Activated CD4-positive, alpha-beta memory T cell treated with anti-CD3 and anti-CD28 coated beads, Interleukin-2, amount 10 ng/mL, durations not matched to agents 7 days and 5 days (primary cell): ENCODE data around the gene RPS6KA5. TPM values are rescaled to one million over a fixed set of nuclear protein-coding genes. Genes with fewer than 3 reads are reported as not detected.
"Not testable (repeated sequence)": the region's sequence is repeated elsewhere in the genome, so short reads cannot be mapped to it uniquely, and the experiment has no call there.

Source experiments
- CTCF ChIA-PET: fragments of 350-600 bp; sonication (Branson Sonifier 250); formaldehyde crosslinking; loops from one replicate; lab custom pipeline; 2021; ENCODE audit warnings: antibody characterized with exemption, inconsistent platforms; lab: Charles Lee
- POLR2A ChIA-PET: fragments of 350-600 bp; sonication (Branson Sonifier 250); formaldehyde crosslinking; loops from one replicate; lab custom pipeline; 2021; ENCODE audit warnings: antibody characterized with exemption; lab: Charles Lee
- DNase-seq: peaks from one replicate; pipeline ENCODE4 v3.0.0-alpha.2; 2020
- H3K27ac Mint-ChIP-seq: one replicate; pipeline ENCODE4 v1.8.0; 2021; ENCODE audit warnings: mild to moderate bottlenecking, mixed read lengths
- H3K27me3 Mint-ChIP-seq: one replicate; pipeline ENCODE4 v1.8.0; 2021; ENCODE audit warnings: mixed read lengths
- H3K36me3 Mint-ChIP-seq: one replicate; pipeline ENCODE4 v1.8.0; 2021; ENCODE audit warnings: low read depth, mixed read lengths
- H3K4me1 Mint-ChIP-seq: one replicate; pipeline ENCODE4 v1.8.0; 2021; ENCODE audit warnings: mixed read lengths
- H3K4me3 Mint-ChIP-seq: one replicate; pipeline ENCODE4 v1.8.0; 2021; ENCODE audit warnings: mild to moderate bottlenecking, mixed read lengths
- H3K9me3 Mint-ChIP-seq: one replicate; pipeline ENCODE4 v1.8.0; 2021; ENCODE audit warnings: mixed read lengths
- total RNA-seq, 2 experiments: library from RNA; stranded (reverse); gene quantifications; one replicate each; pipeline ENCODE4 v1.2.3, GENCODE V29; 2021

RPS6KA5 gene
- total RNA-seq, 2 experiments from 2014 or later, result 44.5 to 49.9 TPM

DNA sequence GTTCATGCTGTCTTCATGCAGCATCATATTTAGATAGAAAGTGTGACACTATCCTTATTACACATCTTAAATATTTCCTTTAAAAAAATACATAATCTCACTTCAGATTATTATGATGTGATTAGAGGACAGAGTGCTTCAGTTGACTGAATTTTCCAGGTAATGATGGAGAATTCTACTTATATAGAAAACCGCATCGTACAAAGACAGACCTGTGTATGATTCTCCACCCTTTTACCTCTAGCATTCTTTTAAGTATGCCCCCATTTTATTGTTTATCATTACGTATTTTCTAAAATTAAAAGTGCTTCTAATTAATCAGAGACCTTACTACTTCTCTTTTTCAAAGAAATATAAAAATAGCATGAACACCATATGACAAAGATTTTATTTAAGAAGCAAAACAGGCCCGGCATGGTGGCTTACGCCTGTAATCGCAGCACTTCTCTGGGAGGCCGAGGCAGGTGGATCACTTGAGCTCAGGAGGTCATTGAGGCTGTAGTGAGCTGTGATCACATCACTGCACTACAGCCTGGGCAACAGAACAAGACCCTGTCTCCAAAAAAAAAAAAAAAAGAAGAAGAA lies 13.9 kb downstream of the RPS6KA5 start:
- no peak for DNase-seq
- ChIA-PET POLR2A (interaction anchor here (2.5 to 5.2 kb wide), 2 partner anchors 13 to 68 kb away, joined by 21 to 40 read pairs; partner anchors contain the start of genes DGLUCY and RPS6KA5), CTCF (no interaction called here)
- no peaks in the 10 kb centered on the region for H3K9me3 Mint-ChIP-seq
- no peak overlapping the region for H3K27ac Mint-ChIP-seq
- peaks cover 34% of the 10 kb centered on the region for H3K36me3 Mint-ChIP-seq
- no peak overlapping the region for H3K4me3 Mint-ChIP-seq
- no peaks in the 10 kb centered on the region for H3K27me3 Mint-ChIP-seq
- H3K4me1 Mint-ChIP-seq, result peaks cover 52% of the 10 kb centered on the region

DNA sequence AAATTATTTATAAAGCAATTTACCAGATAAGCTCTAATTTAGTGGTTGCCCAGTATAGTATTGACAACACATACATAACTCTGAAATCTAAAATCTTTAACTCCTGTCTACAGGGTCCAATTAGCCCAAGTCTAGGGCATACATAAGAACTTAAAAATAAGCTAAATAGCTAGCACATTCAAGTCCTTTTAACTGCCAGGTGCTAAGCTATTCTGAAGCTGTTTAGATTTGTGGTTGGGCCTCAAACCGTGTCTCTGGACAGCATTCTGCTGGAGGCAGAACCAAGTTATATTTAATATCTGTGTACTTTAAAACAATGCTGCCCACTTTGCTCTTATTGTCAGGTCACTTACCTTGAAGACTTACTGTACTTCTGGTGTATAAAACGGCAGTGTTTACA lies 19.0 kb downstream of the RPS6KA5 start:
- no peaks in the 10 kb centered on the region for H3K9me3 Mint-ChIP-seq
- POLR2A ChIA-PET, result interaction anchor here (0.7 to 1.8 kb wide), 6 partner anchors 9 to 131 kb away, joined by 3 to 6 read pairs (median 3); partner anchors contain the start of gene DGLUCY
- no peak overlapping the region for H3K4me3 Mint-ChIP-seq
- H3K27ac Mint-ChIP-seq, result no peak overlapping the region
- DNase-seq, result no peak
- H3K4me1 Mint-ChIP-seq, result peaks cover 66% of the 10 kb centered on the region
- H3K27me3 Mint-ChIP-seq, result no peaks in the 10 kb centered on the region
- CTCF ChIA-PET, result interaction anchor here (0.7 to 2.0 kb wide), 4 partner anchors 9 to 136 kb away, joined by 3 to 5 read pairs (median 4); partner anchors contain the start of gene RPS6KA5
- peaks cover 45% of the 10 kb centered on the region for H3K36me3 Mint-ChIP-seq

DNA sequence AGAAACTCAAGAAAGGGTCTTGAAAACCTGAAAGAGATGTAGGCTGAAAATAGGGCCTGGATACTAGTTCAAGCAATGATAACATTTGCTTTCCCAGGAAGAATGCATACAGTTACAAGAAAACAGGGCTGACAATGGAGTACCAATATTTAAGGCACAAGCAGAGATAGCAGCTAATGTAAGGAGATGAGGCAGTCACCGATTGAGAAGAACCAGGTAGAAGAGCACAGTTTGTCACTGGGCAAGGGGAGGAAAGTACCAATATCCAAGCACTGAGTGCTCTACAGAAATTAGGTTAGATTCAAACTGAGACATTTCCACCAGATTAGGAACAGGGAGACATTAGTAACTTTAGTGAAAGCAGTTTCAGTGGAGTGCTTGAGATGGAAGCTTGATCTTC lies 19.9 kb downstream of the RPS6KA5 start:
- no peak overlapping the region for H3K27ac Mint-ChIP-seq
- H3K9me3 Mint-ChIP-seq, result no peaks in the 10 kb centered on the region
- H3K4me1 Mint-ChIP-seq, result peaks cover 67% of the 10 kb centered on the region

DNA sequence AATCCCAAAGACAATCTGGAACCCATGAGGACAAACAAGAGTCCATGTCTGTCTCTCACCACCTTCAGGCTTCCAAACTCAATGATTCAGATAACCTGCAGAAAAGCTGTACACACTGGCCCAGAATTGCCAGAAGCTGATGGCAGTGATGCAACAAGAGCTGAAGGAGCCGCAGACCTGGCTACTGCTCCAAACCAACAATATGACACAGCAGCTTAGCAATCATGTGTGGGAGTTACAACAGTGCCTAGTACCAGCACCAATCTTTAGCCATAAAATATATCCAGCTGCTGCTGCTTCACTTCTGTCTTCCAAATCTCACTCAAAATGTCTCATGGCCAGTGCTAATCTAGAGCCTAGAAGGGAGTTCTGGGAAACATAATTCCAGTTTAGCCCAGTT lies 22.0 kb downstream of the RPS6KA5 start:
- DNase-seq, result no peak
- no peaks in the 10 kb centered on the region for H3K27me3 Mint-ChIP-seq
- H3K9me3 Mint-ChIP-seq, result no peaks in the 10 kb centered on the region
- ChIA-PET POLR2A (interaction anchor here (2.2 to 5.6 kb wide), 2 partner anchors 10 to 76 kb away, joined by 7 to 33 read pairs; partner anchors contain the start of gene DGLUCY), CTCF (interaction anchor here (1.2 to 1.3 kb wide), 2 partner anchors 10 to 134 kb away, joined by 3 to 4 read pairs; no protein-coding TSS in a partner anchor)
- no peak overlapping the region for H3K27ac Mint-ChIP-seq
- peaks cover 49% of the 10 kb centered on the region for H3K36me3 Mint-ChIP-seq
- no peak overlapping the region for H3K4me3 Mint-ChIP-seq
- H3K4me1 Mint-ChIP-seq, result peaks cover 70% of the 10 kb centered on the region

More for the DNA sequence above, 19.9 kb downstream of the RPS6KA5 start:
- CTCF ChIA-PET, result interaction anchor here (1.2 to 2.0 kb wide), 2 partner anchors 20 to 98 kb away, joined by 5 read pairs; partner anchors contain the start of gene RPS6KA5
- no peaks in the 10 kb centered on the region for H3K27me3 Mint-ChIP-seq
- POLR2A ChIA-PET, result interaction anchor here (0.7 to 1.3 kb wide), 3 partner anchors 22 to 132 kb away, joined by 3 read pairs; no protein-coding TSS in a partner anchor
- DNase-seq, result no peak
- peaks cover 44% of the 10 kb centered on the region for H3K36me3 Mint-ChIP-seq
- no peak overlapping the region for H3K4me3 Mint-ChIP-seq

DNA sequence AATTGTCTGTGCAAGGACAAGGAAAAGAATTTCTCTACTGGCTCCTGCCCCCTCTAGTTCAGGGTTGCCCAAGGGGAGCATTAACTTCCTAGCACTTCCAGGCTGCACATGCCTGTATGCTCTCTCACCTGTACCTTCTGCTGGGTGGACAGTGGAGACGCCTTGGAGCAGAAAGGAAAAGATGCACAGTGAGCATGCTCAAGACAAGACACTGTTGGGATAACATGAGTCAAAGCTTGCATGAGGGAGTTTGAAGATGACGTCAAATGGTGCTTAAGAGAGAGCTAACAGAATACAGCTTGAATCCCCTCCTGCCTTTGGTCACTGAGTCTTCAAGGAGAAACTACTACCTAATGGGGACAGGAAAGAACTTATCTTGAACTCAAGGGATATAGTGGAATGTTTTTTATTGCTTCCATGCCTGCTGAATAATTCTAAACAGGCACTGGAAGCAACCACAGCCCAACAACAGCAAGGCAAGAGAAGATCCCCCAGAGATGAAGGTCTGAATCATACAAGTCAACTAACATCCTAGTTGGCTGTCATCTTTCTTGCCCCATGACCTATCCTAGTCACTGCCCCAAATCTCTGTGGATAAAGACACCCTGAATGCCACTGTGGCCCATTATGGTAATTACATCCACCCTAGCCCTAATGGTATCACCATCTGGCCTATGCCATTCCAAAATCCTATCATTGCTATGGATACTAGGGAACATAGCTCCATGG lies 23.5 kb downstream of the RPS6KA5 start:
- H3K4me3 Mint-ChIP-seq, result no peak overlapping the region
- H3K27ac Mint-ChIP-seq, result no peak overlapping the region
- no peaks in the 10 kb centered on the region for H3K27me3 Mint-ChIP-seq
- H3K36me3 Mint-ChIP-seq, result peaks cover 51% of the 10 kb centered on the region
- H3K4me1 Mint-ChIP-seq, result peaks cover 68% of the 10 kb centered on the region
- no peaks in the 10 kb centered on the region for H3K9me3 Mint-ChIP-seq
- no peak for DNase-seq
- ChIA-PET CTCF (interaction anchor here (0.7 to 3.2 kb wide), 6 partner anchors 22 to 137 kb away, joined by 3 to 14 read pairs (median 6); partner anchors contain the start of gene RPS6KA5), POLR2A (interaction anchor here (1.0 to 5.6 kb wide), 6 partner anchors 11 to 78 kb away, joined by 3 to 33 read pairs (median 6); partner anchors contain the start of genes DGLUCY and RPS6KA5)

DNA sequence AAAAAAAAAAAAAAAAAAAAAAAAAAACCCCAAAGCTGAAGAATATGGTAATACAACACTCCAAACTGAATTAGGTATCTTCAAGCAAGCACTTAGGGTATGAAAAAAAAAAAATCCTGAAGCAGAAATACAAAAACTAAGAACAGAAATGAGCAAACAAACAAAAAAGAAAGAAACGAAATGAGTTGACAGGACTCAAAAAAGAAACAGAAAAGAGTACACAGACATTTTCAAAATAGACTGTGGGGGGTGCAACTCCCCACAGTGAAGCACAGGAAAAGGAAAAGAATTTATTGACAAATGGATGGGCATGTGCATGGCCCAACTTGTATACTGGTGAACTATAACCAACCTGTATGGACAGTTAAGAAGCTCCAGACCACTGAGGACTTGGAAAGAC lies 24.6 kb downstream of the RPS6KA5 start:
- H3K9me3 Mint-ChIP-seq, result no peaks in the 10 kb centered on the region
- peaks cover 71% of the 10 kb centered on the region for H3K4me1 Mint-ChIP-seq
- no peak for DNase-seq
- POLR2A ChIA-PET, result interaction anchor here (0.8 to 5.6 kb wide), 9 partner anchors 13 to 125 kb away, joined by 3 to 33 read pairs (median 3); partner anchors contain the start of genes DGLUCY and RPS6KA5
- peaks cover 56% of the 10 kb centered on the region for H3K36me3 Mint-ChIP-seq
- no peak overlapping the region for H3K4me3 Mint-ChIP-seq
- CTCF ChIA-PET, result interaction anchor here (0.6 to 3.2 kb wide), 11 partner anchors 10 to 163 kb away, joined by 3 to 14 read pairs (median 4); partner anchors contain the start of genes DGLUCY and RPS6KA5
- H3K27me3 Mint-ChIP-seq, result no peaks in the 10 kb centered on the region
- H3K27ac Mint-ChIP-seq, result peak overlapping the region; percentile 69

DNA sequence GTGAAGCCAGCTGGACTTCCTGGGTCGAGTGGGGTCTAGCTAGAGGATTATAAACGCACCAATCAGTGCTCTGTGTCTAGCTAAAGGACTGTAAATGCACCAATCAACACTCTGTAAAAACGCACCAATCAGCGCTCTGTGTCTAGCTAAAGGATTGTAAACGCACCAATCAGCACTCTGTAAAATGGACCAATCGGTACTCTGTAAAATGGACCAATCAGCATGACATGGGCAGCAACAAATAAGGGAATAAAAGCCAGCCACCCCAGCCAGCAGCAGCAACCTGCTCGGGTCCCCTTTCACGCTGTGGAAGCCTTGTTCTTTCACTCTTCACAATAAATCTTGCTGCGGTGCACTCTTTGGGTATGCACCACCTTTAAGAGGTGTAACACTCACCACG lies 26.1 kb downstream of the RPS6KA5 start:
- H3K4me3 Mint-ChIP-seq, H3K9me3 Mint-ChIP-seq, H3K27me3 Mint-ChIP-seq, DNase-seq: not testable (repeated sequence)
- Mint-ChIP-seq H3K27ac (peak overlapping the region; percentile 71), H3K4me1 (peaks cover 73% of the 10 kb centered on the region), H3K36me3 (peaks cover 53% of the 10 kb centered on the region)
- CTCF ChIA-PET, result interaction anchor here (0.6 to 3.2 kb wide), 4 partner anchors 9 to 246 kb away, joined by 3 to 14 read pairs (median 3); no protein-coding TSS in a partner anchor
- POLR2A ChIA-PET, result interaction anchor here (2.9 to 5.6 kb wide), 2 partner anchors 25 to 80 kb away, joined by 24 to 33 read pairs; partner anchors contain the start of genes DGLUCY and RPS6KA5

DNA sequence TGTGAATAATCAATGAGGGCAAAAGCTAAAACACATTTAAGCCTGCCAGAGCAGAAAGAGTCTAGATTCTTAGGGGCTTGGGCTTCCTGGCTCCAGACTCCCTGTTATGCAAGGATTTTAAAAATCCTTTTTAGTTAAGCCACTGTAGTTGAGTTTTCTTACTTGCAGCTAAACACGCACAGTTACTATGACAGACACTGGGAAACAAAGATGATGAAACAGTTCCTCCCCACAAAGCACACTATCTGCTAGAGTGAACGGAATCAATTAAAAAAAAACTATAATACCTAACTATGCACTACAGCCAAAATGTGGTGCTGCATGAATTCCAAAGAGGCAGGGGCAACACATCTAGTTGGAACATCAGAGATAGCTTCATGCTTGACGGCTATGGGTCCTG lies 28.2 kb downstream of the RPS6KA5 start:
- Mint-ChIP-seq H3K4me3 (no peak overlapping the region), H3K27ac (no peak overlapping the region), H3K4me1 (peaks cover 63% of the 10 kb centered on the region), H3K9me3 (no peaks in the 10 kb centered on the region), H3K36me3 (peaks cover 49% of the 10 kb centered on the region), H3K27me3 (no peaks in the 10 kb centered on the region)
- CTCF ChIA-PET, result interaction anchor here (0.7 to 1.3 kb wide), 3 partner anchors 9 to 211 kb away, joined by 3 read pairs; no protein-coding TSS in a partner anchor
- DNase-seq, result no peak
- POLR2A ChIA-PET, result interaction anchor here (1.2 to 2.1 kb wide), 4 partner anchors 9 to 82 kb away, joined by 3 to 7 read pairs (median 3); partner anchors contain the start of gene DGLUCY

DNA sequence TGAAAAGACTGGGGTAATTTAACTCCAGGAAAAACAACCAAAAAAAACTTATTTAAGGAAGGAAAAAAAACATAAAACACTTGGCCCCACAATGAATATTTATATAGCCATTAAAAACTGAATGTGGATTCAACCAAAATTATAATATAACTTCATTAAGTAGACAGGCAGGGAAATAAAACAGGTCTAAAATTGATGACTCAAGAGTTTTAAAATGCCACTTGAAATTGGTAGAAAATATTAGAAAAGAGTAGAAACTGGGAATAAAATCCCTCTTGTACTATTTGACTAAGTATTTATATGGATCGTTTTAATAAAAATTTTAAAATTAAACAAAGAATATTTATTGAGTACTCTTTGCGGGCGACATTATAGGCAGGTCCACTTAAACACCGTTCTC lies 28.8 kb downstream of the RPS6KA5 start:
- Mint-ChIP-seq H3K36me3 (peaks cover 55% of the 10 kb centered on the region), H3K4me1 (peaks cover 63% of the 10 kb centered on the region), H3K4me3 (no peak overlapping the region), H3K27ac (no peak overlapping the region), H3K27me3 (no peaks in the 10 kb centered on the region), H3K9me3 (no peaks in the 10 kb centered on the region)
- DNase-seq, result no peak
- CTCF ChIA-PET, result interaction anchor here (1.3 to 1.4 kb wide), 3 partner anchors 82 to 212 kb away, joined by 3 to 5 read pairs (median 3); partner anchors contain the start of gene DGLUCY
- POLR2A ChIA-PET, result interaction anchor here (1.2 to 2.1 kb wide), 4 partner anchors 9 to 83 kb away, joined by 3 to 7 read pairs (median 3); partner anchors contain the start of gene DGLUCY

DNA sequence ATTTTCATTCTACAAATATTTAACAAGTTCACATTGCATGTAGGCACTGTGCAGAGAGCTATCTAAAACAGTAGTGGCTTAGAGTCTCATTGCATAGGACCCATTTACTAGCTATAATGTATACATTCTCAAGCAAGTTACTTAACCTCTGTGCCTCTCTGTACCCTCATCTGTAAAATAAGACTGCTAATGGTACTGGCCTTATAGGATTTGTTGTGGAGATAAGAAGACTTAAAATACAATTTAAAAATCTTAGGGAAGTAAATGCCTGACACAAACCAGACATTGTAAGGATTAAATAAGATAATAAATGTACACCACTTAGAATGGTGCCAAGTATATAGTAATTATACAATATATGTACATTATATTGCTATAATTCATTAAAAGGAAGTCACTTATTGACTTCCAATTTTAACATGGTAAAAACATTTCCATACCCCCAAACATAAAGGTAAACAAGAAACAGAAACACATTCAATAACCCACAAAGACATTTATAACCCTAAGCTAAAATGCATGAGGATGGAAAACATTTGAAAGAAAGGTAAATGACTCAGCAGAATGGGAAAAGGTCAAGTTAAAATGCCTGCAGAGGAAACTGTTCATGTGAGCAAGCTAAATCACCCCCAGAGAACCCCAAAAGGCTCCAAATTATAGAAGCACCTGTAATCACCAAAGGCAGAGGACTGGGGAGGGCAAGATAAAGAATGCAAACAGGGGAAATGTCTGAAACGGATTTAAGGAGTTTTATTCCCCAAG lies 30.8 kb downstream of the RPS6KA5 start:
- no peak for DNase-seq
- ChIA-PET CTCF (interaction anchor here (1.1 to 1.3 kb wide), 2 partner anchors 83 to 127 kb away, joined by 3 read pairs; no protein-coding TSS in a partner anchor), POLR2A (interaction anchor here (1.1 to 2.5 kb wide), 4 partner anchors 30 to 85 kb away, joined by 3 to 6 read pairs (median 5); no protein-coding TSS in a partner anchor)
- Mint-ChIP-seq H3K27me3 (no peaks in the 10 kb centered on the region), H3K4me1 (peaks cover 61% of the 10 kb centered on the region), H3K27ac (peak overlapping the region; percentile 1), H3K9me3 (no peaks in the 10 kb centered on the region), H3K36me3 (peaks cover 59% of the 10 kb centered on the region), H3K4me3 (no peak overlapping the region)

DNA sequence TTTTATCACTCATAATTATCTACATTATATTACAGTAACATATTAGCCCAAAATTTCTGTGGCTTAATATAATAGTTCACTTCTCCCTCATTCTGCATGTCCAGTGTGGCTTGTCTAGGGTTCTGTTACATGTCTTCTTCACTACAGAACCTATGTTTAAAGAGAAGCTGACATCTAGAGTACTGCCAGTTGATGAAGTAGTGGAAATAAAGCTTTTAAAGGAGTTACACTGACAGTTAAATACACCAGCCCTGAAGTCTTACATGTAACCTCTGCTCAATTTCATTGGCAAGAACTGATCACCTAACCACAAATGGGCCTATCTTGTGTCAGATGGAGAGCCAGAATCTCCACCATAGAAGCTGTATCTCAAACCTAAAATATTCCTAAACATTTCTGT lies 32.9 kb downstream of the RPS6KA5 start:
- H3K36me3 Mint-ChIP-seq, result peaks cover 51% of the 10 kb centered on the region
- no peaks in the 10 kb centered on the region for H3K9me3 Mint-ChIP-seq
- ChIA-PET POLR2A (interaction anchor here (0.7 to 1.6 kb wide), 2 partner anchors 87 to 119 kb away, joined by 4 read pairs; no protein-coding TSS in a partner anchor), CTCF (interaction anchor here (0.6 to 0.9 kb wide), 4 partner anchors 29 to 149 kb away, joined by 3 to 5 read pairs (median 4); no protein-coding TSS in a partner anchor)
- no peak overlapping the region for H3K27ac Mint-ChIP-seq
- no peaks in the 10 kb centered on the region for H3K27me3 Mint-ChIP-seq
- H3K4me3 Mint-ChIP-seq, result no peak overlapping the region
- DNase-seq, result no peak
- peaks cover 71% of the 10 kb centered on the region for H3K4me1 Mint-ChIP-seq
